Suppressor macrophage (primary cell): ENCODE data around the gene ZNF8.
"Not testable (repeated sequence)": the region's sequence is repeated elsewhere in the genome, so short reads cannot be mapped to it uniquely, and the experiment has no call there.

Experiments
- DNase-seq, 4 experiments: peaks; one replicate each; pipeline ENCODE4 v3.0.0-alpha.2; 2020 to 2022

Gene ZNF8

DNA sequence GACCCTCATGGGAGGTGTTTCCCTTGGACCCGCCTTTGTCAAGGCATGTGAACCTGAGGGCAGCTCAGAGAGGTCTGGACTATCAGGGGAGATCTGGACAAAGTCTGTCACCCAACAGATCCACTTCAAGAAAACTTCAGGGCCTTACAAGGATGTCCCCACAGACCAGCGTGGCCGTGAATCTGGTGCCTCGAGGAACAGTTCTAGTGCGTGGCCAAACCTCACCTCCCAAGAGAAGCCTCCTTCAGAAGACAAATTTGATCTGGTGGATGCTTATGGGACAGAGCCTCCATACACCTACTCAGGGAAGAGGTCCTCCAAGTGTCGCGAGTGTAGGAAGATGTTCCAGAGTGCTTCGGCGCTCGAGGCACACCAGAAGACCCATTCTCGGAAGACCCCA is 59.6 kb downstream of the ZNF8 start:
- no peak for DNase-seq

DNA sequence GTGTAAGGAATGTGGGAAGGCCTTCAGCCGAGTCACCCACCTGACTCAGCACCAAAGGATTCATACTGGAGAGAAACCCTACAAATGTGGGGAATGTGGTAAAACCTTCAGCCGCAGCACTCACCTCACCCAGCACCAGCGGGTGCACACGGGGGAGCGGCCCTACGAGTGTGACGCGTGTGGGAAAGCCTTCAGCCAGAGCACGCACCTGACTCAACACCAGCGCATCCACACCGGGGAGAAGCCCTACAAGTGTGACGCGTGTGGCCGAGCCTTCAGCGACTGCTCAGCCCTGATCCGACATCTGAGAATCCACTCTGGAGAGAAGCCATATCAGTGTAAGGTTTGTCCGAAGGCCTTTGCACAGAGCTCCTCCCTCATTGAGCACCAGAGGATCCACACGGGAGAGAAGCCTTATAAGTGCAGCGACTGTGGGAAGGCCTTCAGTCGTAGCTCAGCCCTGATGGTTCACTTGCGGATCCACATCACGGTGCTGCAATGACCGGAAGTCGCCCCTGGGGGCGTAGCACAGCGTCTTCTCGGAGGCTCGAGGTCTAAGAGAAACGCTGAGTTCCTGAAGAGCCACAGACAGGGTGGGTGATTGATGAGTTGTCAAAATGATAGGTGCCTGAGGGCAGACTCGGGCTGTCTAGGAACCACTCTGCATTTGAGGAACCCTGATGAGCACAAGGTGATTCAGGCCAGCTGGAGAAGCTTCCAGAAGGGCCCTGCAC is 60.2 kb downstream of the ZNF8 start:
- DNase-seq = no peak

DNA sequence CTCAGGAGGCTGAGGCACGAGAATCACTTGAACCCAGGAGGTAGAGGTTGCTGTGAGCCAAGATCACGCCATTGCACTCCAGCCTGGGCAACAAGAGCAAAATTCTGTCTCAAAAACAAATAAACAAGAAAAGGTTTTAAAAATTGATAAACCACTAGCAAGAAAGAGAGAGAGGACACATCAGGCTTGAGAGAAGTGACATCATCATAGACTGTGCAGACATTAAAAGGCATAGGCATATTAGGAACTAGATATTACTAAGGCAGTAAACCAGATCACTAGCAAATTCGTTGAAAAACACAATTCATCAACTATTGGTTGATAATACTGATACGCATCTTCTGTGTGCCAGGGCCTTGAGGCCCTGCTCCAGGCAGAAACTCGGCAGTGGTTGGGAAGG is 66.8 kb downstream of the ZNF8 start:
- DNase-seq = no peak

DNA sequence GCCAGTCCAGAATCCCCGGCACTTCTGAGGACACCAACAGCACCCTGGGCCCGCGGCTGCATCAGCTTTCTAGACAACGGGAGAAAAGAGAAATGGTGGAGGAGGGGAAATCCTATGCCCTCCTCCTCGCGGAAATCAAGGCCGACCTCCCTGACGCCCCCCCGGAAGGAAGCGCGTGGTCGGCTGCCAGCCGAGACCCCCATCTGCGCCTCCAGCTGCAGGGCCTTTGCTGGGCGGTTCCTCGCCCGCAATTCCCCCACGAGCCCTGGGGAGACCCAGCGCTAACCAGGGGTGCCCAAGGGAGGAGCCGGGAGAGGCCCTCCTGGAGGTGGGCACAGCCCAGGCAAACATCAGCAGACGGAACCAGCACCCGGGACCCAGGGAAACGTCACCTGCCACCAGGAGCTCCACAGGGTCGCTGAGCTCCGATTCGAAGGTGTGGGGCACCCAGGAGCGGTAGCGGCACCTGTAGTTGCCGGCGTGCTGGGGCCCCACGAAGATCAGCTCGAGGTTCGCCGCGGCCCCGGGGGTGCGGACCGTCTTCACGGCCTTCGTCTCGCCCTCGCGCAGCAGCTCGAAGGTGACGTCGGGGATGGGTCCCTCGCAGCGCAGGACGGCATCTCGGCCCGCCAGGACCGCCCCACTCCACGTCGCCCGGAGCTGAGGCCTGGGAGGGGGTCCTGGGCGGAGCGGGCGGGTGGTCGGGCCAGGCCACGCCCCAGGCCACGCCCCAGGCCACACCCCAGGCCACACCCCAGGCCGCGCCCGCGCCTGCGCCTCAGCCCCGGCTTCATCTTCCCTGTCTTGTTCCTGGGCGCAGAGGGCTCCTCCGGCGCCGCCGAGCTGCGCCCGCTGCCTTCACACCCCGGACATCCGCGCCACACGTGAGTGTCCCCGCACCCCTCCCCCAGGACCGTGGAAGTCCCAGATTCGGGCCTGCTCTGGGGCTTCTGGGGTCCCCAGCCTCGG is 68.5 kb downstream of the ZNF8 start:
- DNase-seq = peak; percentile 80 to 93 (median 87)

DNA sequence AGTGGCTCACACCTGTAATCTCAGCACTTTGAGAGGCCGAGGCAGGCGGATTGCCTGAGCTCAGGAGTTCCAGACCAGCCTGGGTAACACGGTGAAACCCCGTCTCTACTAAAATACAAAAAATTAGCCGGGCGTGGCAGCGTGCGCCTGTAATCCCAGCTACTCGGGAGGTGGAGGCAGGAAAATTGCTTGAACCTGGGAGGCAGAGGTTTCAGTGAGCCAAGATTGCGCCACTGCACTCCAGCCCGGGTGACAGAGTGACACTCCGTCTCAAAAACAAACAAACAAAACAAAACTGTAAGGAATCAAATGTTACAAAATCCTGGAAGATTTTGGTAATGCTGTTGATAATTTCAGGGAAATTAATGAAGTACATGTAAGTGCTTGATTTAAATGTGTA is 69.3 kb downstream of the ZNF8 start:
- not testable (repeated sequence) for DNase-seq

DNA sequence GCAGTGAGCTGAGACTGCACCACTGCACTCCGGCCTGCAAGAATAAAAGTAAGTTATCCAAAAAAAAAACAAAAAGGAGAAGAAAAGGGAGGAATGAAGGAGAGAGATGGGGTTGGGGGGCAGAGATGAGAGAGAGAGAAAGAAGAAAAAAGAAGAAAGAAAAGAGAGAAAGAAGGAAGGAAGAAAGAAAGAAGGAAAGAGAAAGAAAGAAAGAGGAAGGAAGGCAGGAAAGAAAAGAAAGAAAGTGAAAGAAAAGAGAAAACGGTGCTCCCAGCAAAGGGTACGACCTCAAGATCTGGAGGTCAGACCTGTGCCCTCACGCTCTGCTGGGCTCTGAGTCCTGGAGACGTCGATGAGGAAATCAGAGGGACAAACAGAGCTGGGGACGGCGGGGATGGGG is 70.8 kb downstream of the ZNF8 start:
- DNase-seq = no peak

DNA sequence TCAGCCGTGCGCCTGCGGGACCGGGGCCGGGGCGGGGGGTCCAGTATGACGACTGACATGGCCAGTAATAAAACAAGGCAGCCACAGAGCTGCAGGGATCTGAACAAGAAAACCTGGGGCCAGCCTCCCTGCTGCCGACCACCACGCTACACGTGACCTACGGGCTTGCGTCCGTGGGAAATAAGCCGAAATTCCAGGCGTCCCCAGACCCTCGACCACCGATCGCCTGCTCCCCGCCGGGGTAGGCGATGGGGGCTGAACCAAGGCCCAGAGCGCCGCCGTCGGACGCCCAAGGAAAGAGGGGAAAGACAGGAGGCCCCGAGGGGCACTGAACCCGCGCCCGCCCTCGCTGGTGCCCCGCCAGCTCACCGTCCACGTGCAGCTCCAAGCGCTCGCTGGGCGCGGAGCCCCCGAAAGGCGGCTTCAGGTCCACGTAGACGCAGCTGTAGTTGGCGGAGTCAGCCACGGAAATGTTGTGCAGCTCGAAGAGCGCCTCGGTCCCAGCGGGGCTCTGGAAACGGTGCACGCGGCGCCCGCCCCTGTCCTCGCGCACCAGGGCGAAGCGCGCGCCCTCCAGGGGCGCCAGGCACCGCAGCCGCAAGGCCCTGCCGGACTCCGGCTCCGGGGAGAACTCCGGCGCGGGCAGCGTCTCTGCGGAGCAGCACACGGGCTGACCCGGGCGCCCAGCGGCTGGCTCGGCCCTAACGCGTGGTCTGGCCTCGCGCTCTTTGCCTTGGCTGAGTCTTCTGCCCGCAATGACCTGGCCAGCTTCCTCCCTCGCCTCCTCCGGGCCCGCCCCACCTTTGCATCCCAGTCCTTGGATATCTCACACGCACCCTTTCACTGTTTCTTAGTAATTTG is 71.5 kb downstream of the ZNF8 start:
- no peak for DNase-seq

DNA sequence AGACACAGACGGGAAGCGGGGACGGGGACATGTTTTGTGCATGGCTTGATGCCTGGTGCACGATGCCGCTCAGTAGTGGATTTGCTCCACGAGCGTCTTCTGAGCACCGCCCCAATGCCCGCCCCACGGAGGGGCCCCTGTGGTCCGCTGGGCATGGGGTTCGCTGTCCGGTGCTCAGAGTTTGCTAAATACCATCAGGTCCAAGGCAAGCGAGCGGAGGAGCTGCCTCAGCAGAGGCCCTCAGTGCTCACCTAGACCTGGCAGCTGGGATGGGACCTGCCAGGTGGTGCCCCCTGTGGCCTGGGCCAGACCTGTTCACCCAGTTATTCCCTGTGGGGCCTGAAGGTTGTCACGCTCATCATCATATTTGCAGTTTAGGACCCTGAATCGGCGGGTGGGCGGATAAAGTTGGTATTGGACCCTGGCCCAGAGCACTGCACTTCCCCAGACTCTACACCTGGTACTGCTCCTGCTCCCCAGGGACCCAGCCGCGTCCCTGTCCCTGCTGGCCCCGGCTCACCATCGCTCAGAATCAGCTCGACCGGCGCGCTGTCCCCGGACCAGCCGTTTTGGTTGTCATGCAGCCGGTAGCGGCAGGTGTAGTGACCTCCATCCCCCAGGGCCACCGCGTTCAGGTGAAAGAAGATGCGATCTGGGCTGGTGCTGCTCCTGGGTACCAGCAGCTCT is 72.3 kb downstream of the ZNF8 start:
- DNase-seq = no peak

DNA sequence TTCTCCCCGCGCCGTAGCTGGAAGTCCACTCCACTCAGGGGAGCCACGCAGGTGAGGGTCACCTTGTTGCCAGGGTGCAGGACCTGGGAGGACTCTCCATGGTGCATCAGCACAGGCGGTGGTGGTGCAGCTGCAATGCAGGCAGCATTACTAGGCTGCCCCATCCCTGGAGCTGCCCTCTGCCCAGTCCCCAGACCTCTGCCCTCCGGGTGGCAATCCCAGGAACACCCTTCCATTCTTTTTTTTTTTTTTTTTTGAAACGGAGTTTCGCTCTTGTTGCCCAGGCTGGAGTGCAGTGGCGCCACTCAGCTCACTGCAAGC is 72.8 kb downstream of the ZNF8 start:
- no peak for DNase-seq

DNA sequence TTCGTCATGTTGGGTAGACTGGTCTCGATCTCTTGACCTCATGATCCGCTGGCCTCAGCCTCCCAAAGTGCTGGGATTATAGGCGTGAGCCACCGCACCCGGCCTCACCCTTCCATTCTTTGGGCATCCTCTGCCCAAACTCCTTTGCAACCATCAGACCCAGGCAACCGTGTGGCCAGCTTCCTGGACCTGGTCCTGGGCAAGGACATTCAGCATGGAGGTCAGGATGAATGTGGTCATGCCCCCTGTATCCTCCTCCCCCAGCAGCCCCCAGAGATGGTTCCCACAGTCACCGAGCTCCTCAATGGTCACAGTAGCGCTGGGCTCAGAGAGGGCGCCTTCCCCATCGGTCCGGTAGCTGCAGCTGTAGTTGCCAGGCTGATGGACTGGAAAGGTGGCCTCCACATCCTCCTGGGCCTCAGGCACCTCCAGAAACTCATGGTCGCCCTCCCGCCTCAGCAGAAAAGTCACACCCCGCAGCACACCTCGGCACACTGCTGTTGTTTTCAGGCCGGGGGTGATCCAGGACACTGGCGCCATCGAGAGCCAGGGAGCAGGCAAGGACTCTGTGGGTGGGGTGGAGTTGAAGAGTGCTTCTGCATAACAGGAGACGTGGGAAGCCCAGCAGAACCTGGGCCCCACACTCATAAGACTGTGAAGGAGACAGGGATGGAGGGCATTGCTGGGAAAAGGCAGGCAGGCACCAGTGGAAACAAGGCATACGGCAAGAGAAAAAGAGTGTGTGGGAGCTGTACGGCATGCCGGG is 73.4 kb downstream of the ZNF8 start:
- DNase-seq = no peak
